Naive B cell (primary cell): ENCODE results near the gene OSBP2. TPM values are rescaled to one million over a fixed set of nuclear protein-coding genes. Genes with fewer than 3 reads are reported as not detected.
A peak's percentile ranks its signal among the peaks of the same experiment; 100 is the strongest.

ENCODE experiments used
- ATAC-seq, 2 donors: fragments of 150-1000 bp; cut with Tn5 transposase; 2 replicates each; pipeline ENCODE4 v1.10.0; 2021; ENCODE audit warnings: low read depth in 2 of 2, mild to moderate bottlenecking in 2 of 2, moderate library complexity in 2 of 2
- DNase-seq: peaks from one replicate; pipeline ENCODE4 v3.0.0; 2022
- H3K27ac Mint-ChIP-seq, 6 donors: one replicate each; pipeline ENCODE4 v1.8.0; 2020 to 2022; ENCODE audit warnings: mild to moderate bottlenecking in 6 of 6, mixed read lengths in 6 of 6, moderate library complexity in 5 of 6, inconsistent platforms in 2 of 6
- H3K27me3 Mint-ChIP-seq, 3 donors: one replicate each; pipeline ENCODE4 v1.8.0; 2021 to 2022; ENCODE audit warnings: mixed read lengths in 3 of 3, mild to moderate bottlenecking in 1 of 3
- H3K36me3 Mint-ChIP-seq, 2 donors: one replicate each; pipeline ENCODE4 v1.8.0; 2020 to 2022; ENCODE audit warnings: mixed read lengths in 2 of 2, inconsistent platforms in 1 of 2, mild to moderate bottlenecking in 1 of 2
- H3K4me1 Mint-ChIP-seq, 3 donors: one replicate each; pipeline ENCODE4 v1.8.0; 2020 to 2022; ENCODE audit warnings: mixed read lengths in 3 of 3, inconsistent platforms in 1 of 3, mild to moderate bottlenecking in 1 of 3, moderate library complexity in 1 of 3
- H3K4me3 Mint-ChIP-seq, 8 donors: one replicate each; pipeline ENCODE4 v1.8.0; 2020 to 2022; ENCODE audit warnings: mild to moderate bottlenecking in 8 of 8, mixed read lengths in 8 of 8, moderate library complexity in 8 of 8, inconsistent platforms in 2 of 8
- H3K9me3 Mint-ChIP-seq, 7 donors: one replicate each; pipeline ENCODE4 v1.8.0; 2020 to 2022; ENCODE audit warnings: mixed read lengths in 7 of 7, mild to moderate bottlenecking in 5 of 7, inconsistent platforms in 2 of 7, moderate library complexity in 1 of 7
- polyA plus RNA-seq, 6 donors: library from polyadenylated mRNA; unstranded; fragments of 300-500 nt; fragmentation: Illumina TruSeq; gene quantifications; one replicate each; pipeline ENCODE4 v1.2.3, GENCODE V29; 2021; ENCODE audit warnings: low read depth in 6 of 6

The OSBP2 gene
- polyA plus RNA-seq, 6 donors from 2014 or later = 0.20 to 1.1 (median 0.61) TPM; not detected in 1

DNA sequence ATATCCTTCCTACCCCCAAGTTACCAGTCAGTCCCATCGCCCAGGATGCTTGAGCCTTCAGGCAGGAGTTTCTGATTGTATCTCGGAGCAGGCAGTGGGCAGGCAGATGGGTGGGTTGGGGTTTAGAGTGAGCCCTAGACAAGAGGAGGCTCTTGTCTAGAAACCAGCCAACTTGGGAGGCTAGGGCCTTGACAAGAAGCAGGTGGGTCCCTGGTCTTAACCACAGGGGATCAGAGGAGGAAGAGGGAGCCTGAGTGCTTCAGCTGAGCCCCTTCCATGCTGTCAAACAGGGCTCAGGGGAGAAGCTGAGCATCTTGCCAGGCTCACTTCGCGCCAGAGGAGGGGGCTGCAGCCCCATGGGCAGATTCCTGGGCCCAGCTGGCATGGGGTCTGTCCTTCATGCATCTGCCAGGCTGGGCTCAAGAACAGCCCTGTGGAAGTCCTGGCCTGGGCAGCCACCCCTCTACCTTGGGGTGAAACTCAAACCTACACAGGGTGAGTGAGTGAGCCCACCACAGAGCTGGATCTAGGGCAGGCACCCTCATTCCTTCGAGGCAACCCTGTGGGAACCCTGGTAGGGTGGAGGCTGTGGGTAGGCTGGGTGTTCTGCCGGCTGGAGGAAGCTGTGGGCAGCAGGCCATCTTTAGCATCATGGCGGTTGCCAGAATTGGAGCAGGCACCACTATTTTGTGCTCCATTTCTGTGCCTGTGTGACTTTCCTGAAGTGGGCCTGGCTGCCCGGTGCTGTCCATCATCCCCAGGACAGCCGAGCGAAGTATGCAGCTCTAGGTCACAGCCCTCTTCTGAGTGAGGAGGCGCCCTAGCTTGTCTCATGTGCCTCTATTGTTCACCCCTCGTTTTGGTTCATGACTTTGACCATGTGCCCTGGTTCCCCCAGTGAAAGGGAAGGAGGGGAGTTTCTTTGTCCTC is 165.8 kb downstream of the OSBP2 start:
- H3K9me3 Mint-ChIP-seq = peaks cover 0 to 3% (median 0%) of the 10 kb centered on the region in 7 donors
- no peak overlapping the region for H3K4me3 Mint-ChIP-seq
- H3K36me3 Mint-ChIP-seq = no peaks in the 10 kb centered on the region
- no peaks in the 10 kb centered on the region for H3K4me1 Mint-ChIP-seq
- no peak overlapping the region for H3K27ac Mint-ChIP-seq
- DNase-seq (no peak), ATAC-seq (no peak)
- peaks cover 0 to 10% (median 0%) of the 10 kb centered on the region in 3 donors for H3K27me3 Mint-ChIP-seq

DNA sequence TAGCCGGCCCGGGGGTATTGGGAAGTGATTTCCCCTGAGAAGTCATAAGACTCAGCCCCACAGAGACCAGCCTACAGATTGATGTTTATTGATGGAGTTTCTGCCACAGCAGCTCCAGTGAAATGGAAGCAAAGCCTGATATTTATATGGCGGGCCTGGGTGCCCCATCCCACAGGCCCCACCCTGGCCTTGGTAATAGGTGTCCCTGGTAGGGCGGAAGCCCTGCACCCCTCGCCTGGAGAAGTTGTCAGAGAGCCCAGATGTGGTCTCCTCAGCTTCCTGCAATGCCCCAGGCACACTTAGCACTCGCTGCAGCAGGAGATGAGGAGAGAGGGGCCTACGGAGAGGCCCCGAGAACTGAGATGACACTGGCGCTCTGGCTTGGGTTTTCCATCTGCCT is 166.5 kb downstream of the OSBP2 start:
- ATAC-seq = no peak
- H3K36me3 Mint-ChIP-seq = no peaks in the 10 kb centered on the region
- no peak overlapping the region for H3K4me3 Mint-ChIP-seq
- H3K27me3 Mint-ChIP-seq = peaks cover 0 to 10% (median 0%) of the 10 kb centered on the region in 3 donors
- no peak overlapping the region for H3K27ac Mint-ChIP-seq
- DNase-seq = no peak
- peaks cover 0 to 3% (median 0%) of the 10 kb centered on the region in 7 donors for H3K9me3 Mint-ChIP-seq
- no peaks in the 10 kb centered on the region for H3K4me1 Mint-ChIP-seq

- Mint-ChIP-seq H3K4me1 (no peaks in the 10 kb centered on the region), H3K27me3 (peaks cover 0 to 8% (median 0%) of the 10 kb centered on the region in 3 donors), H3K27ac (peak overlapping the region in 1 of 6 donors; percentile 54), H3K4me3 (no peak overlapping the region), H3K36me3 (no peaks in the 10 kb centered on the region), H3K9me3 (peaks cover 0 to 3% (median 0%) of the 10 kb centered on the region in 7 donors)
- DNase-seq = no peak
- no peak for ATAC-seq
Observed at GRCh38 chr22:30861688-30862552, 167.2 kb downstream of the OSBP2 start.

- Mint-ChIP-seq H3K4me1 (no peaks in the 10 kb centered on the region), H3K4me3 (no peak overlapping the region), H3K27me3 (peaks cover 0 to 5% (median 0%) of the 10 kb centered on the region in 3 donors), H3K36me3 (no peaks in the 10 kb centered on the region), H3K27ac (no peak overlapping the region), H3K9me3 (peaks cover 0 to 1% (median 0%) of the 10 kb centered on the region in 7 donors)
- ATAC-seq (no peak), DNase-seq (no peak)
Observed at GRCh38 chr22:30863081-30863833, 168.6 kb downstream of the OSBP2 start.

GRCh38 chr22:30864441-30865420 is 170.1 kb downstream of the OSBP2 start:
- H3K4me1 Mint-ChIP-seq = no peaks in the 10 kb centered on the region
- no peaks in the 10 kb centered on the region for H3K9me3 Mint-ChIP-seq
- no peak overlapping the region for H3K4me3 Mint-ChIP-seq
- H3K27ac Mint-ChIP-seq = peak overlapping the region in 1 of 6 donors; percentile 64
- peaks cover 0 to 5% (median 0%) of the 10 kb centered on the region in 3 donors for H3K27me3 Mint-ChIP-seq
- ATAC-seq (no peak), DNase-seq (no peak)
- H3K36me3 Mint-ChIP-seq = no peaks in the 10 kb centered on the region

- peak overlapping the region in 1 of 8 donors; percentile 29 for H3K4me3 Mint-ChIP-seq
- DNase-seq = no peak
- H3K4me1 Mint-ChIP-seq = no peaks in the 10 kb centered on the region
- no peaks in the 10 kb centered on the region for H3K36me3 Mint-ChIP-seq
- peaks cover 0 to 5% (median 0%) of the 10 kb centered on the region in 3 donors for H3K27me3 Mint-ChIP-seq
- no peaks in the 10 kb centered on the region for H3K9me3 Mint-ChIP-seq
- H3K27ac Mint-ChIP-seq = no peak overlapping the region
- ATAC-seq = no peak
Observed at GRCh38 chr22:30865656-30866055, 171.0 kb downstream of the OSBP2 start.

DNA sequence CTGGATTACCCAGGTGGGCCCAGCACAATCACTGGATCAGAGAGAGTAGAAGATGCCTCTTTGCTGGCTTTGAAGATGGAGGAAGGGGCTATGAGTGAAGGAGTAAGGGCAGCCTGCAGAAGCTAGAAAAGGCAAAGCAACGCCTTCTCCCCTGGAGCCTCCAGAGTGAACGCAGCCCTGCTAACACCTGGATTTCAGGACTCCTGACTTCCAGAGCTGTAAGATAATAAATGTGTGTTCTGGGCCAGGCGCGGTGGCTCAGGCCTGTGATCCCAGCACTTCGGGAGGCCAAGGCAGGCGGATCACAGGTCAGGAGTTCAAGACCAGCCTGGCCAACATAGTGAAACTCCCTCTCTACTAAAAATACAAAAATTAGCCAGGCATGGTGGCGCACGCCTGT is 171.5 kb downstream of the OSBP2 start:
- Mint-ChIP-seq H3K36me3 (no peaks in the 10 kb centered on the region), H3K27ac (peak overlapping the region in 1 of 6 donors; percentile 13)

DNA sequence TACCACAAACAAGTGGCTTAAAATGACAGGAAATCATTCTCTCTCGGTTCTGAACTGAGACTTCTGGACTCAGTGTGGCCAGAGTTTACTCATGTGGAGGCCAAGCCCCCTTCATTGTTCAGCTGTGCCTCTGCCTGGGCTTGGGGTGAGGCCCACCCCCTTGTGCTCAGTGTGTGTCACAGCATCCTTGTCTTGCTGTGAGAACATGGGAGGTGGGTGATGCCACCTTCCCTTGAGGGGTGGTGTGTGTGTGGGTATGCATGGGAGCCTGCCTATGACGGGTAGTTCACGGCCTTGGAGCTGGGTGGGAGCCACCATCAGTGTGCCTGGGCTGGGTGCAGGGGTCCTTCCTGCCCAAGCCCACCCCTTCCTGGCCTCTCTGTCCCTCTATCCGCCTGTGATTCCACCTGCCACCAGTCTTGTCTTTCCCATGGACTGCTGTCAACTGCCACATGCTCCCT is 172.2 kb downstream of the OSBP2 start:
- Mint-ChIP-seq H3K9me3 (no peaks in the 10 kb centered on the region), H3K4me3 (no peak overlapping the region), H3K27ac (no peak overlapping the region), H3K36me3 (no peaks in the 10 kb centered on the region), H3K27me3 (peaks cover 0 to 3% (median 0%) of the 10 kb centered on the region in 3 donors), H3K4me1 (no peaks in the 10 kb centered on the region)
- no peak for ATAC-seq
- no peak for DNase-seq

More for the DNA sequence above, 171.5 kb downstream of the OSBP2 start:
- Mint-ChIP-seq H3K27me3 (peaks cover 0 to 5% (median 0%) of the 10 kb centered on the region in 3 donors), H3K4me1 (no peaks in the 10 kb centered on the region), H3K4me3 (no peak overlapping the region), H3K9me3 (no peaks in the 10 kb centered on the region)
- DNase-seq = no peak
- ATAC-seq = no peak

GRCh38 chr22:30867746-30868662 is 173.3 kb downstream of the OSBP2 start:
- Mint-ChIP-seq H3K27me3 (no peaks in the 10 kb centered on the region), H3K27ac (no peak overlapping the region), H3K4me3 (no peak overlapping the region), H3K36me3 (no peaks in the 10 kb centered on the region), H3K9me3 (no peaks in the 10 kb centered on the region), H3K4me1 (no peaks in the 10 kb centered on the region)
- ATAC-seq = no peak
- DNase-seq = no peak

DNA sequence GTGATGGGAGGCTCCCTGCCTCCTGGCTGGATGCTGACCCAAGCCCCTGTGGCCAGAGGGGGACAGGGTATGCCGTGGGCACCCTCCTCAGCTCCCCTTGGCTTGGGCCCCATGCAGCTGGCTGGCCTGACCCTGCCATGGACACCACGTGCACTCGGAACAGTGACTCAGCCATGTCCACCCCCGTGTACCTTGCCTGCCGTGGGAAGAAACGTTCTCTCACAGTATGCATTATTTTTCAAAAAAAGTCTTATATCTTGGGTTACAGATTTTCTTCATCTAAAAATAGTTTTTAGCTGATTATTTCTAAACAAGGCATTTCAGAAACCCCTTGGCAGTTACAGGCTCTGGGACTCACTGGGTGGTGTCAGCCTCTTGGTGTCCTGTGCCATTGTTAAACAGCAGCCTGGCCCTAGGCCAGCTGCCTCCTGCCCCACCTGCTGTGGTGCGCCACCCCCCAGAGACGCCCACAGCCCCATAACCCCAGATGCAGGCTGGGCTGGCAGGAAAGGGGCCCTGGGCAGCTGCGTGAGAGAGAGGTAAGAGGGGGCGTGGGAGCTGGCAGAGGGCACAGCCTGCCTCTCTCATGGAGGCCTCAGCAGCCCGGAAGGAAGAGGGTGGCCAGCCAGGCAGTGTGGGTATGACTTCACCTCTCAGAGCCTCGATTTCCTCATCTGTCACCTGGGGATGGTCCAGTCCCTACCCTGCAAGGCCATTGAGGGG is 174.2 kb downstream of the OSBP2 start:
- H3K4me1 Mint-ChIP-seq = no peaks in the 10 kb centered on the region
- no peaks in the 10 kb centered on the region for H3K36me3 Mint-ChIP-seq
- DNase-seq = no peak
- no peaks in the 10 kb centered on the region for H3K9me3 Mint-ChIP-seq
- no peak overlapping the region for H3K4me3 Mint-ChIP-seq
- no peak overlapping the region for H3K27ac Mint-ChIP-seq
- H3K27me3 Mint-ChIP-seq = no peaks in the 10 kb centered on the region
- no peak for ATAC-seq
